PC-3 (cell line): Measurements from ENCODE around the gene TAS2R38.
"Not testable (repeated sequence)": the region's sequence is repeated elsewhere in the genome, so short reads cannot be mapped to it uniquely, and the experiment has no call there.

Experiments
- CTCF ChIP-seq: fragments of 300-600 bp; sonication (generic); conservative IDR thresholded peaks from 2 replicates; pipeline ENCODE4 v1.5.1; 2017; ENCODE audit warnings: antibody characterized with exemption, low read depth, mild to moderate bottlenecking, low read length
- EZH2 ChIP-seq: fragments of 300-600 bp; sonication (generic); IDR thresholded peaks from one replicate; pipeline ENCODE4 v1.6.1; 2017; ENCODE audit warnings: antibody characterized with exemption, mild to moderate bottlenecking, low read length; ENCODE audit not compliant: unreplicated experiment

- not testable (repeated sequence) for TF ChIP-seq CTCF, EZH2
Measured at GRCh38 chr7:141987803-141988202, 14.2 kb upstream of the TAS2R38 start.
